Hypothalamus (tissue), 51 donors: Measurements from ENCODE around the gene RNF215.
A peak's percentile ranks its signal among the peaks of the same experiment; 100 is the strongest.
"Not testable (repeated sequence)": the region's sequence is repeated elsewhere in the genome, so short reads cannot be mapped to it uniquely, and the experiment has no call there.

Source experiments
- DNase-seq, 51 donors: peaks; one replicate each; lab custom pipeline; 2025; lab: John Stamatoyannopoulos, UW

RNF215 gene

GRCh38 chr22:30368420-30368819 is 18.8 kb downstream of the RNF215 start:
- DNase-seq: no peak

DNA sequence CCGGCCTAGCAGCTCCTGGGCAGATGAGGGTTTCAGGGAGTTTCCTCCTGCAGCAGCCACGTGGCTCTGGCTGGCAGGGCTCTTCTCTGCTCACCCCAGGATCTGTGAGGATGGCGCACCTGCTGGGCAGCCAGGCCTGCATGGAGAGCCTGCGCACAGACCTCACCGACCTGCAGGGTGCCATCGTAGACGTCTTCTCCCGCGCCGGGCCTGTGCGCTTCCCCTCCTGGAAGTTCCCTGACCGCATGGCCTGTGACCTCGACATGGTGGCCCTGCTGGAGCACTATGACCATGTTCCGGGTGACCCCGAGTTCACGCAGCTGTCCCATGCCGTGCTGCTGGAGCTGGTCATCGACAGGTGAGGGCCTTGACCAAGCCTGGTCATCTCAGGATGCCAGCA is 21.3 kb downstream of the RNF215 start:
- DNase-seq: no peak

DNA sequence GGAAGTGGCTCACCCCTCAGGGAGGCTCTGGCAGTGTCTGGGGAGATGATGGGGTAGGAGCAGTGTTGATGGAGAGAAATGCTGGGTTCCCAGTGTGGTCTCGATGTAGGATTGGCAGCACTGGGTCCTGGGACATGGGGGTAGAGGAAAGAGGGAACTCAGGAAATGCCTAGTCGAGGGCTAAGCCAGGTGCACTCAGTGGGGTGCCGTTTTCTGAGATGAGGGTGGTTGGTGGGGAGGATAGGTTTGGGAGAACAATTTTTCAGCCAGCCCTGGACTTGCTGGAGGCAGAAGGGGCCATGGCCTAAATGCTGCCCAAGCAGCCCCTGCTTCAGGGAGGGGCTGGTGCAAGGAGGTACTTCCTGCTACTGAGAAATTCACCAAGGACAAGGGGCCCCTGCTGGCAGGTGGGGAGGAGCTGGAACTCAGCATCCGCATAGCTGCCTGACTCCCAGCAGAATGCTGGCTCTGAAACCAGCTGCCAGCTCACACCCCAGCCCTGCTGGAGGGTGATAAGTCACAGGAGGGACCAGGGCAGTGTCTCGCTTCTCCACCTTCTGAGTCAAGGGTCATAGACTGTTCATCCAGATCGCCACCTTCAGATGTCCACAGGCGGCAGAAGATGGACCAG is 24.4 kb downstream of the RNF215 start:
- no peak for DNase-seq

GRCh38 chr22:30361916-30362650 is 25.1 kb downstream of the RNF215 start:
- no peak for DNase-seq

- no peak for DNase-seq
Observed at GRCh38 chr22:30358541-30358940, 28.7 kb downstream of the RNF215 start.

DNA sequence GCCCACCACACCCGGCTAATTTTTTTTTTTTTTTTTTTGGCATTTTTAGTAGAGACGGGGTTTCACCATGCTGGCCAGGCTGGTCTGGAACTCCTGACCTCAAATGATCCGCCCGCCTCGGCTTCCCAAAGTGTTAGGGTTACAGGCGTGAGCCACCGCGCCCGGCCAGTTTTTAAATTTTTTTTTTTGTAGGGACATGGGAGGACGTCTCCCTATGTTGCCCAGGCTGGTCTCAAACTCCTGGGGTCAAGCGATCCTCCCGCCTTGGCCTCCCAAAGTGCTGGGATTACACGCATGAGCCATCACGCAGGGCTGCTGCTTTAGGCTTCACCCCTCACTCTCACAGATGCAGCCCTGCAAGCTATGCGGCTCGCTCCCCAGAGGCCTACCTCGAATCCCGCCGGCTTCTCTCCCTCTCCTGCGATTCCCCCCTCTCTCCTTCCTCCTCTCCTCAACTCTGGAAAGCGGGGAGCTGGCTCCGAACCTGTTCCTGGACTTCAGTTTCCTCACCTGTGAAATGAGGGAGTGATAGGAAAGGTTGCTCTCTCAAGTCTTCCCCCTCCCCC is 29.5 kb downstream of the RNF215 start:
- no peak for DNase-seq

- no peak for DNase-seq
Observed at GRCh38 chr22:30357236-30357570, 30.0 kb downstream of the RNF215 start.

DNA sequence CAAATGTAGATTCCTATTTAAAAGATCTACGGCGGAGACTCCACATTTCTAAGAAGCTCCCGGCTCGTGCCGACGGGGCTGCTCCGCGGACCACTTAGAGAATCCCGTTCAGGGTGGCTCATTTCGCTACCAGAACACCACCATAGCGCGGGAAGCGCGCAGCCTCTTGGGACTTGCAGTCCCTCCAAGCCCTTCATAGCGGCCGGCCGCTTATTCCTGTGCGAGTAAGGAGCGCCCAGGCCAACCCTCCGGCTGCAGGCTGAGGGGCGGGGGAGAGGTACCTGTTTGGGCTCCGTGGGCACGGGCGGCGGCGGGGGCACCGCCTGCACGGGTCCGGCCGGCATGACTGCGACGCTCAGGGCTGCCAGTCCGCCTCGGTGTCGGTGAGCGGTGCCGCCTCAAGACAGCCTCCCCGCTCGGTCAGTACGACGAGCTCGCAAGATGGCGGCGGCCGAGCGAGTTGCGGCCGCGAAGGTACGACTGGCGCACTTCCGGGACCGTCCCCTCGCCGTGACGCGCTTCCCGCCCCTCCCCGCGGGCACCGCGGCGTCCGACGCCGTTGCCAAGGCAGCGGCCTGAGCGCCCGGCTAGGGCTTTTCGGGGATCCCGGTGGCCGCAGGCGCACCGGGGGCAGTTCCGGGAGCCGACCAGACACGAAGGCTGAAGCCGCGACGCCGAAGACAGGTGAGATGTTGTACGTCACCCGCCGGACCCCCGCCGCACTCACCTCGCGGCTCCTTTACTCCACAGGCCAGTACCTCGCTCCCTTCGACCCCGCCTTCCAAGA is 30.6 kb downstream of the RNF215 start, which contains the start of the genes CCDC157 and SF3A1:
CCDC157 (plus strand) TSS at position 559 of the 787 bp plus-strand sequence. CDS start 8,994 bp downstream, outside the sequence.
SF3A1 (minus strand) TSS at position 446 of the 787 bp plus-strand sequence; CDS start at position 344, 102 bp downstream.
- peak; percentile 50 to 96 (median 84) for DNase-seq

GRCh38 chr22:30354644-30355043 is 32.6 kb downstream of the RNF215 start:
- no peak for DNase-seq

DNA sequence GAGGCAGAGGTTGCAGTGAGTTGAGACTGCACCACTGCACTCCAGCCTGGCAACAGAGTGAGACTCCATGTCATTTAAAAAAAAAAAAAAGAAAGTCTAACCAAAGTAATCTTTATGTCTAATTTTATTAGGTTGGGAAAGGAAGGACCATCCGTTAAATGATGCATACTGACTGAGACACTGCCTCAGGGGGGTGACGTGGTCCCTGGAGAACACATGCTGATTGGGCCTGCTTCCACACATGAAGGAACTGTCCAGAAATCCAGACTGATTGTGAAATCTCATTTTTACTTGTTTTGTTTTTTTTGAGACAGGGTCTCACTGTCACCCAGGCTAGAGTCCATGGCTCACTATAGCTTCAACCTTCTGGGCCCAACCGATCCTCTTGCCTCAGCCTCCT is 36.0 kb downstream of the RNF215 start:
- DNase-seq: no peak

- DNase-seq: peak in 1 of 51 donors; percentile 37
Observed at GRCh38 chr22:30348809-30349208, 38.4 kb downstream of the RNF215 start.

GRCh38 chr22:30348404-30348803 is 38.8 kb downstream of the RNF215 start:
- DNase-seq: no peak

DNA sequence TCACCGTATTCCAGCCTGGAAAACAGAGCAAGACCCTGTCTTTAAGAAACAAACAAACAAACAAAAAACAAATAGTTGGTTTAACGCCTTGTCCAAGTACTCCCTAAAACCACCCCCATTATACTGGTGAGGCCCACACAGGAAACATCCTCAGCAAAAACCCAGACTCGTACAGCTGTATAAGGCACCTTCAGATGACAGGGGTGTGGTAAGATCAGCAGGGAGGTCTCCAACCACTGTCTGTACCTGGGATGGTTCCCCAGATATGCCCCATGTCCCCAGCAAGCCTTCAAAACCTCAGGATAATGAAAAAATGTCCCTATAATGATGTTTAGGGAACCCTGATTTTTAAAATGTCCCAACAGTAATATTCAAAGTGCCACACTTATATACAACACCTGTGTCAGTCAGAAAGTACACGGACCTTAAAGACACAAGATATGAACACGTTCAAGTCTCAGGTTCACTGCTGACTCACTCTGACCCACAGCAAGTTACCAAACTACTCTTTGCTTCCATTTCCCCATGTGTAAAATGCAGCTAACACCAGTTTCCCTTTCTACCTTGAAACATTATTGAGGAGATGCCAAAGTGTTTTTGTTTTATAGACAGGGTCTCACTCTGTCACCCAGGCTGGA is 39.8 kb downstream of the RNF215 start:
- no peak for DNase-seq

GRCh38 chr22:30344447-30345200 is 42.6 kb downstream of the RNF215 start:
- DNase-seq: no peak

- DNase-seq: peak in 48 of 51 donors; percentile 25 to 94 (median 78)
Observed at GRCh38 chr22:30340911-30341685, 46.1 kb downstream of the RNF215 start.

DNA sequence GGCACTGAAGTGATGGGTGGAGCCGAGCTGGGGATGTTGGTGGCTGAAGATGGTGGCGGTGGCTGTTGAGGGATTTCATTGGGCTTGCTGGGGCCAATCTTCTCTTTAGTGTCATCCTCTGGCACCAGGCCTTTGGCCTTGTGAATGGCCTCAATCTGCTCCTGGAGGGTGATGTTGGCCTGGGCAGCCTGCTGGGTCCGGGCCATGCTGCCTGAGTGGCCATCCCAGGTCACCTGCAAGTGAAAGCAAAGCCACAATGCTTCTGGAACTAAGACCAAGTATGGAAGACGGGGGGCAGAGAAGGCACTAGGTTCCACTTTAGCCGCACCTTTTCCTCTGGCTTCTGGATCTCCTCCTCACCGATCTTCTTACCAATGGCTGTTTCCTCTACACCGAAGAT is 48.4 kb downstream of the RNF215 start:
- no peak for DNase-seq

DNA sequence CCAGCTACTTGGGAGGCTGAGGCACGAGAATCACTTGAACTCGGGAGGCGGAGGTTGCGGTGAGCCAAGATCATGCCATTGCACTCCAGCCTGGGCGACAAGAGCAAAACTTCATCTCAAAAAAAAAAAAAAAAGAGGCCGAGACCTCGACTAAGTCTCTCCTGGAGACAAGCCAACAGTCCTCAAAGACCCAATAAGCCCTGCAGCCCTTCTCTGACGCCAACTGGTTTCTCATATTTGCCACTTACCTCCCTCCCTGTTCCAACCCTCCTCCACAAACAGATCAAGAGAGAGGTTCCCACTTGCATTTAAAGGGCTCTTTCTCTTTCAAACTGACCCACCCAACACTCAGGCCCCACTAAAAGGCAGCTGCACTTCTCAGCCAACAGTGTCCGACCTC is 48.9 kb downstream of the RNF215 start:
- not testable (repeated sequence) for DNase-seq

- DNase-seq: no peak
Observed at GRCh38 chr22:30337461-30337778, 49.8 kb downstream of the RNF215 start.
